Left kidney (tissue), 8 donors: Measurements from ENCODE around the gene PCCB. TPM values are rescaled to one million over a fixed set of nuclear protein-coding genes. Genes with fewer than 3 reads are reported as not detected.
"Not testable (repeated sequence)": the region's sequence is repeated elsewhere in the genome, so short reads cannot be mapped to it uniquely, and the experiment has no call there.

Experiments
- DNase-seq: peaks from one replicate; pipeline ENCODE4 v3.0.0-alpha.2; 2013
- long read RNA-seq, 8 donors: transcript quantifications; one replicate each; lab custom pipeline, GENCODE V29; 2026
- polyA plus RNA-seq: library from polyadenylated mRNA; unstranded; fragments of 120-200 nt; gene quantifications from one replicate; pipeline ENCODE4 v1.2.1, GENCODE V29; 2013; ENCODE audit not compliant: insufficient read length

The PCCB gene
- 73.9 TPM for polyA plus RNA-seq
- long read RNA-seq, donor 1, full-length matches to known transcripts, result 14 of 43 reads
- long read RNA-seq, donor 1, partial matches to known transcripts, result 29 of 43 reads
- long read RNA-seq, donor 1, other reads (novel, unspliced or antisense), result 0 of 43 reads
- long read RNA-seq, donor 2, transcript PCCB-201 (15 exons, 1,833 nt), result major isoform, 16 of 26 reads
- long read RNA-seq, donor 2, partial matches to known transcripts, result 10 of 26 reads
- long read RNA-seq, donor 2, other reads (novel, unspliced or antisense), result 0 of 26 reads
- long read RNA-seq, donor 3, transcript PCCB-201 (15 exons, 1,833 nt), result major isoform, 10 of 15 reads
- long read RNA-seq, donor 3, partial matches to known transcripts, result 5 of 15 reads
- long read RNA-seq, donor 3, other reads (novel, unspliced or antisense), result 0 of 15 reads
- long read RNA-seq, donor 4, result 0 reads
- long read RNA-seq, donor 5, transcript PCCB-201 (15 exons, 1,833 nt), result major isoform, 23 of 41 reads
- long read RNA-seq, donor 5, partial matches to known transcripts, result 17 of 41 reads
- long read RNA-seq, donor 5, other reads (novel, unspliced or antisense), result 0 of 41 reads
- long read RNA-seq, donor 6, full-length matches to known transcripts, result 13 of 28 reads
- long read RNA-seq, donor 6, partial matches to known transcripts, result 15 of 28 reads
- long read RNA-seq, donor 6, other reads (novel, unspliced or antisense), result 0 of 28 reads
- long read RNA-seq, donor 7, transcript PCCB-201 (15 exons, 1,833 nt), result major isoform, 17 of 17 reads
- long read RNA-seq, donor 7, partial matches to known transcripts, result 0 of 17 reads
- long read RNA-seq, donor 7, other reads (novel, unspliced or antisense), result 0 of 17 reads
- long read RNA-seq, donor 8, full-length matches to known transcripts, result 6 of 6 reads
- long read RNA-seq, donor 8, partial matches to known transcripts, result 0 of 6 reads
- long read RNA-seq, donor 8, other reads (novel, unspliced or antisense), result 0 of 6 reads

DNA sequence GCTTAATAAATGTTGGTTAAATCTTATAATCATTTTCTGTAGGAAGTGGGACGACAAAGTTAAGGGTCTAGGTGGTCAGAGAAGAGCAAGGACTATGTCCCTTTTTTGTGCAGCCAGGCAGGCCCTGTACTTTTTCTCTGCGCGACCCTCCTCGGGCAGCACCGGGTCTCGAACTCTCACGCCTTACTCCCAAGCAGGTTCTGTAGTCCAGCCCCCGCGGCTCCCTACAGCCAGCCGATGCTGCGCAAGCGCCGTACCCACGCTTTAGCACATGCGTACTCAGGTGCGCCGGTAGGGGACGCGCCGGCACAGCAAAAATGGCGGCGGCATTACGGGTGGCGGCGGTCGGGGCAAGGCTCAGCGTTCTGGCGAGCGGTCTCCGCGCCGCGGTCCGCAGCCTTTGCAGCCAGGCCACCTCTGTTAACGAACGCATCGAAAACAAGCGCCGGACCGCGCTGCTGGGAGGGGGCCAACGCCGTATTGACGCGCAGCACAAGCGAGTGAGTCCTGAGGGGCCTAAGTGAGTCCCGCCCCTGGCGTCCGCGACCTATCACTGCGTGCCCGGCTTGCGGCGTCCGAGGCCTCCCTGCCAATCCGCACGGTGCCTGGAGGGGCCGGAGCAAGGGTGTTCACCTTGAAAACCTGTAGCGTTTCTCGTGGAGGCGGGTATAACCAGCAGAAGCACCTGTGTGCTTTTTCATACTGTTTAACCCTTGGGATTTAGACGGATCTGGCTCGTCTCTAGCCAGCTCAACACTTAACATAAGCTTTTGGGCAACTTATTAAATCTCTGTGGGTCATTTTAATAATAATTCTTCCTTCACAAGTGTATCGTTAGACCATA is at the start of gene PCCB:
TSS of gene PCCB (plus strand) at position 282 of the 844 bp plus-strand sequence. CDS start at position 318, 36 bp downstream.
- DNase-seq, result peak; percentile 90

DNA sequence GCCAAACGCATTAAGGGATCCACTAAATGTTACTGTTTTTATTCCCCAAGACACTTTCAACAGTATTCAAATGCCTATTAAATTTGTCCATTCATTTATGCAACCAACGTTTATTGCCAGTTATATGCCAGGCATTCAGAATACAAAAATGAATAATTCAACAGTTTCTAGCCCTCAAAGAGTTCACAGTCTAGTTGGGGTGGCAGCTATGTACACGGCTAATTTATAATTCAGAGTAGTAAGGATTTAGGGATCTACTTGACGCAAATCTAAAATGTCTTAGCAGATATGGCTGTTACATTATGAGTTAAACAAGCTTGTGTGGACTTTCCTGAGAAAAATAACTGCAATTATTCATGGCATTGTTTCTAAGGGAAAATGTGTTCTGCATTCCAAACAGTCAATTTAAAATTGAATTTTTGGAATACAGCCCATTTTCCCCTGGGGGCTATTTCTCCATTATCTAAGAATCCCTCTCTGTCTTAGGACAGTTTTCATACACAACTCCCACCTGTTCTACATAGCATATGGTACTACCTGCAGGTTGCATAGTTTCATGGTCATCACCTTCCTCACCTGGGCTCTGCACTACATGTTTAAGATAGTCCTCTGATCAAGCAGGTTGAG is 42.5 kb upstream of the PCCB start:
- no peak for DNase-seq

DNA sequence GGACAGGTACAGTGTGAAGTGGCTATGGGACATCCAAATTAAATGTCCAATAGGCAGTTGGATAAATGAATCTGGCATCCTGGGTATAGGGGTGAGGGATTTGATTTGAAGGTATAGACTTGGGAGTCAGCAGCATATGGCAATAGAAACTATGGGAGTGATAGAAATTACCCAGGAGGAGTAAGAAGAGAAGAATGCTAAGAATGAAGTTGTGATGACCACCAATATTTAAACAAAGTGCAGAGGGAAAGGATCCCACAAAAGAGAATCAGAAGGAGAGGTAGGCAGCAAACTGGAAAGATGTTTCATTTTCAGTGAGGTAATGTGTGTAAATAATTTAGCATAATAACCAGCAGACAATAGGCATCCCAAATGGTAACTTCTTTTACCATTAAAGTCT is 40.2 kb upstream of the PCCB start:
- no peak for DNase-seq

DNA sequence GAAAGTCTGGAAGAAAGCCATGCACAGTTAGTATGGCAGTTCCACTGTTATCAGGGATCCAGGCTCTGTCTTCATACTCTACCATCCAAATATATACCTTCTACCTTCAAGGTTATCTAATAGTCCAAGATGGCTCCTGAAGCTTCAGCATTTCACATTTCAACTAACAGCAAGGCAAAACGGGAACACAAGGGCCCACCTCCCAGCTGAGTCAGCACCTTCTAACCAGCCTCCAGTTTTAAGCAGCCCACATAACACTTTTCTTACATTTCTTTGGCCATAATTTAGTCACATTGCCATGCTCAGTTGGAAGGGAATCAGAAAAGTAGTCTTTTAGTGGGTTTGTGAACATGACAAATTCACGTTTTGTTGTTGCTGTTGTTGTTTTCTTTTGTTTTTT is 38.6 kb upstream of the PCCB start:
- DNase-seq, result no peak

DNA sequence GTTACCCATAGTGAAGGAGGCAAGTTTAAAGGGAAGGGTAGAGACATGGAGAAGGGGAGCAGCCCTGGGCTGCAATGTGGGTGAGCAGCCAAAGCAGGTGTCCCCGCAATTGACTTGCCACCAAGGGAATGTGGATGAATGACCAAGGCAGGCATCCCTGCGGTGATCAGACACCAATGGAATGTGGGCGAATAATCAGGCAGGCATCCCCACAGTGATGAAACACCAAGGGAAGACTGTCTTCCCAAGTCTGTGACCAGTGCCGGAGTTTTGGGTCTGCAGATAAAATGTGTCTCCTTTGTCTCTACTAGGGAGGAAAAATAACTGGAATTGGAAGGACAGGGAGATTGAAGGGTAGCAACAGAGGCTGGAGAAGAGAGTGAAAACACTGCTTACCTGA is 27.4 kb upstream of the PCCB start:
- DNase-seq, result not testable (repeated sequence)

DNA sequence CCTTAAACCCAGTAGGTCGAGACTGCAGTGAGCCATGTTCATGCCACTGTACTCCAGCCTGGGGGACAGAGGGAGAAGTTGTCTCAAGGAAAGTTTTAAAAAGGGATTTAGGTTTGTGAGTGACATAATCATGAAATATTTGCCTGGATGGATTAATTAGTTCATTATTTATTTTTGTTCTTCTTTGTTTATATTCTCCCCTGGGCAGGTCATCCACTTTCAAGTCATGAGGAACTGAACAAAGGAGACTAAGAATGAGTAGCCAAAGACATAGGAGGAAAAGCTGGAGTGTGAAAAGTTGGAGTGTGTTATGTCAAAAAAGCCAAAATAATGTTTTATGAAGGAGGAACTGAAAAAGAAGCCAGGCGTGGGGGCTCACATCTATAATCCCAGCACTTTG is 17.7 kb upstream of the PCCB start:
- DNase-seq, result no peak

DNA sequence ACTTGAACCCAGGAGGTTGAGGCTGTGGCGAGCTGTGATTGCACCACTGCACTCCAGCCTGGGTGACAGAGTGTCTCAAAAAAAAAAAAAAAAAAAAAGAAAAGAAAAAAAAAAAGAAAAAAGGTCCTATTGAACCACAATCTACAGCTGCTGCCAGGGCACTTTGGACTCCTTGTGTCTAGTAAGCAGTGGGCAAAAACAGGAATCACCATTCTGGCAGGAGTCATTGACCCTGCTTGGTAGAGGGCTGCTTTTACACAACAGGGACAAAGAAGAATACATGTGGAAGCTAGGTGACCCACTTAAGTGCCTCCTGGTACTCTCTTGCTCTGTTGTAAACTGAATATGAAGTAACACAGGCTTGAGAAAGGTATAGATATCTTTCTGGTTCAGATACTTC is 14.6 kb upstream of the PCCB start:
- DNase-seq, result no peak

DNA sequence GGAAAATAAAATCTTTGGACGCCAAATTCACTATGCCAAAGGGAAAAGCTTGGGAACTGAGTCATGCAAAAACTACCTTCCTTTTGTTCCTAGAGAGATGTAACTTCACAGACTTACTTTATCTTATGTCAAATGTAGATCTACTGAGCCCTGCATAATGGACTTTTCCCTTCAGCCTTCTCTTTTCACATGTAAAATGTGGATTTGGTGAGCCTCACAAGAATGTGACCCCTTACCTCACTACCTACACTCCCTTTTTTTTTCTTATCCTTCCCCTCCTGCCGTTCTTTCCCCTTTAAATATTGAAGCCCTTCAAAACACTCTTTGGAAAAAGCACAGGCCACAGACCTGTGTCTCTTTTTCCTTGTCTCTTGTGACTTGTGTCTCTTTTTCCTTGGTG is 14.0 kb upstream of the PCCB start:
- DNase-seq, result no peak

DNA sequence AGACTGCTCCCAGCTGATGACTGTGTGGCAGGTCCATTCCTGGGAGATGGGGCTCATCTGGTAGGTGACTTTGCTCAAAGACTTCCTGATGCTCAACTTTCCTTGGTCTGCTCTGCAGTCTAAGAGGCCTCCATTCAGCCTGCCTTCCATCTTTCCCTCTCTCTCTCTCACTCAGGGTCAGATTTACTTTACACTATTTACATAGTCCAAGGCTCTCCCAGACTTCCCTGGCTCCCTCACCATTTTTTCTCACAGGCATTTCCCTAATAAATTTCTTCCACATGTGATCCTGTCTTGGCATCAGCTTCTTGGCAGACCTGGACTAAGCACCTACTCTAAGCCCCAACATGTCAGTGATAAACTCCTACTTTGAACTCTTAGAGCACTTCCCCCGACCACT is 13.0 kb upstream of the PCCB start:
- DNase-seq, result no peak

DNA sequence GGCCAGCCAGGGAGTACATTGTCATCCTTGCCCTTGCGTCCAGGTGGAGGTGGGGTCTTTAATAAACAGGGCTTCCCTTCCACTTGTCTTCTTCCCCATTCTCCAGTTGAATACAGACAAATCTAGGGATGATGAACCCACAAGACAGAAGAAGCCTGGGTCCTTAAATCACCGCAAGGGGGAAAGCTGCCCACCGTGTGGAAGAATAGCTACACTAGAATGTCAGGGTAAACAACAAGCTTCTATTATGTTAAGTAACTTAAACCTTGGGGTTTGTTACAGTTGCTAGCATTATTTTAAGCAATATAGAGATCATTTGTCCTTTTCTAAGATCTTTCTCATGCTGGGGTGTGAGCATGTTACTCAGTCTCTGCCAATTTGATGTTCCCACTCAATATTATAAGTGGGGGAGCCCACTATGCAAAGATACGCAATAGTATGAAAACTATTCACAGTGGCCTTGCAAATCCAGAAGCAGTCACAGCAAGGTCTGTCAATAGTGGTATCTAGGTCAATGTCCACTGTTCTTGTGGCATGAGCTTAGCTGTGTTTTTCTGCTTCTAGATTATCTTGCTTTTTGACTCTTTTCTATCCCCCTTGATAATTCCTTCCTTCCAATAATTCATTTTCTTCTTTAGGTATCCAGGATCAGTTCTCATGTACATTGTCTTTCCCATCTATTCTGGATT is 12.0 kb upstream of the PCCB start:
- DNase-seq, result no peak

DNA sequence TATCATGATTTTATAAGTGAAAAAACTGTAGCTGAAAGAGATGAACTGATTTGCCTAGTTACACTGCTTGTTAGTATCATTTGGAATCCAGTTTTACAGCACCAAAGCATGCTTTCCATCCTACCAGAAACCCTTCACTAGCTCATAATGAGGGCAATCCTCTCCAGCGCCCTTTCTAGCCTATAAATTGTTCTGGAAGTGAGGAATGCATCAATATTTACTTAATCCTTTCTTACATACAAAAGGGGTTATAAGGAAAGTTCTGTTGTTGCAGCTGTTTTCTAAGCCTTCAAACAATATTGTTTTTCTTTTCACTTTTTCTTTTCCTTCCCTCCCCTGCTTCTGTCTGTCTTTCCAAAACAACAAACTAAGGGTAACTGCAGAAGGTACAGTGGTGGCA is 11.0 kb upstream of the PCCB start:
- peak; percentile 14 for DNase-seq

DNA sequence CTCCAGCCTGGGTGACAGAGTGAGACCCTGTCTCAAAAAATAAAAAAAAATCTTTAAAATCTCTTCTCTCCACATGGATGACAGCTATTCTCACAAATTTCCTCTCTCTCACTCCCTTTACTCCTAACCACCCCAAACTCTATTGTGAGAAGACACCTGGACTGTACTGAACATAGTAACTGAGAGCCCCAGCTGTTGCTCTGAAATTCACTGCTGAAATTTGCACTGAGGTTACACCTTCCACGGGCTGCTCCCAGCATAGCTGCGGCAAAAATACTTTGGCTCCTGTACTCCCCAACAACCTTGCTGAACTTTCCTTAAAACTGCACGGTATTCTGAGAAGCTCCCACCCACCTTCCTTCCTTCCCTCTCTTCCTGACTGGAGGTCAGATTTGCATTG is 4.4 kb upstream of the PCCB start:
- DNase-seq, result no peak

DNA sequence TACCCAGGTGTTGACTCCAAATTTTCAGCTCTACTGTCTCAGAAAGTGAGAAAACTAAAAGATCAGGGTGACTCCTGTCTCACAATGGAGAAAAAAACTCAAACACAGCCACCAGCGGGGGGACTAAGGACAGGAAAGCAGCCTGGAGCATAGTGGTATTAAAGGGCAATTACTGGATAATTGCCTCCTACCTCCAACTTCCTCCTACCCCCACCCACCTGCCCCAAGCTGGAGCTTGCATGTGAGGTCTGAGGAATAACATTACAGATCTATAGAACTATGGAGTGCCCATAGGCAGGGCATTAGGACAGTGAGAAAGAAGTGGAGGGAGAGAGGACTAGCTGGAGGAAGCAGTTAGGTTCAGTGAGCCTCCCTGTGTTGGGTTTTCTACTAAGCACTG is 2.7 kb upstream of the PCCB start:
- DNase-seq, result no peak

DNA sequence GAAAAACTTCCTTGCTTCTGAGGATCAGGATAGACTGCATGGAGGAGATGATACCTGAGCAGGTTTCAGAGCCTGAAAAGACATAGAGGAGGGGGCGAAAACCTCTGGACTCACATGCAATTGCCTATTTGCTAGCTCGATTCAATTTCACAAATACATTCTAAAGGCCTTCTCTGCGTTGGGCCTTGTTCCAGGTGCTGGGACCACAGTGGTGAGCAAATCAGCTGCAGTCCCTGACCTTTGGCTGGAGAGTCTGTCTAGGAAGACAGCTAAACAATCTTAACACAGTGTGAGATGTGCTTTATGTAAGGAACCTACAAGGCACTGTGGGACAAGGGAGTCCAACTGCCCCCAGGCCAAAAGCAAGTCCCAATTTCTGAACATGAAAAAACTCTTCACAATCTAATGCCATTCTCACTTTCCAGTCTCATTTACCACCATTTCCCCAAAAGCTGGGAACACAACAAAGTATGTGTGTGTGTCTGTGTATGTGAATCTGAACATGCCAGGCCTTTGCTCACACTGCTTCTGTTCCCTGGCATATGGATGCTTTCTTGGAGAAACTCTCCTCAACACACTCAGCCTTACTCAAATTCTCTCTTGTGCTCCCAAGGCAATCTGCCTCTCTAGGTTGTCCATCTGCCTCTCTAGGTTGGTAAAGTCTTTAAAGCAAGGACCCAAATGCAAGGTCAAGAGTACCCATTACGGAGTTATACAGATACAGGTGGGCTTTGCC is 2.1 kb upstream of the PCCB start:
- DNase-seq, result no peak

DNA sequence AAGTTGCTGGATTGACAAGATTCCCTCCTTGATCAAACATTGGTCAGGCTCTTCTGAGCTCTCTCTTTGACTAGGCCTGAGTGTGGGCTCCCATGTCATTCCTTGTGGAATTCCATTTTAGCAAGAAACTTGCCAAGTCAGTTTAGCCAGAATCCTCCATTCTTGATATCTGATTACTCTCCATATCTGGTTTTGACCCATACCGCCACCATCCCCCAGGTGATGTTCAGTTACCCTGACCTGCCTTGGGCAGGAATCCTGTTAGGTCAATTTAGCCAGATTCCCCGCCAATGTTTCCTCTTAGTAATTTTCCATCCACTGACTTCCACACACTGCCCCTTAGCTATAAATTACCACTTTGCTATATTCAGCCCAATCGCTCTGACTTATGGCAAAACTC is 1.0 kb upstream of the PCCB start:
- no peak for DNase-seq

DNA sequence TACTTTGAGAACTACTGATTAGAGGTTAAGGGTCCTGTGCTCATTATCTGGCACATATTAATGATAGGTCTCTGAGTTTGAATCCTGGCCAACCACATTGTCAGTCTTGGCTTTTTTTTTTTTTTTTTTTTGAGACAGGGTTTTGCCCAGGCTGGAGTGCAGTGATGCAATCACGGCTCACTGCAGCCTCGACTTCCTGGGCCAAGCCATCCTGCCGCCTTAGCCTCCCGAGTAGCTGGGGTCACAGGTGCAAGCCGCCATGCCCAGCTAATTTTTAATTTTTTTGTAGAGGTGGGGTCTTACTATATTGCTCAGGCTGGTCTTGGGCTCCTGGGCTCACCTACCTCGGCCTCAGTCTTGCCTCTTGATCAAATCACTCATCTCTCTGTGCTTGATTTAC is 547 bp upstream of the PCCB start:
- no peak for DNase-seq

DNA sequence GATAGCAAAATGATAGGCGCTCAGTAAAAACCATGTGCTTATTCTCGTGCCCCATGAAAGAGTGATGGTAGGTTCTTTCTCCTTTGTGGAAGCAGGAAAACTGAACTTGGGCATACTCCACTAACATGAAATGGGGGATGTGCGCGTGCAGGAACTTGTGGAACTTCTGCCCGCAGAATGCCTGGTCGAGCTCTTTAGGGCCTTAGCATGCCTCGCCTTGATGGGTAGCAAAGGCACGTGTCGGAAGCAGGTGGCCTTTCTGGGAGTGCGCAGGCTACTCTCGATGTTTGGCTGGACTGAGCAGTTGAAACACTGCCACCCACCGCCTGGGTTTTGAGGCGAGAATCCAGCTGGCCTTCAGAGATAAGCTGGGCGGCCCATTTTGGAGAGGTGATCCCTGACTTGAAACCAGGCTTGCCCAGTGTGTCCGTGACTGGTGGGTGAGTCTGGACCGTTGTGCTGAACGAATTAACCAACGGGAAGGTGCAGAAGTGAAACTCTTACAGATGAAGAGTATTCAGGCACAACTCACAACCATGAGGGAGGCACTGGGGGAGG is 842 bp downstream of the PCCB start:
- DNase-seq, result peak; percentile 37

DNA sequence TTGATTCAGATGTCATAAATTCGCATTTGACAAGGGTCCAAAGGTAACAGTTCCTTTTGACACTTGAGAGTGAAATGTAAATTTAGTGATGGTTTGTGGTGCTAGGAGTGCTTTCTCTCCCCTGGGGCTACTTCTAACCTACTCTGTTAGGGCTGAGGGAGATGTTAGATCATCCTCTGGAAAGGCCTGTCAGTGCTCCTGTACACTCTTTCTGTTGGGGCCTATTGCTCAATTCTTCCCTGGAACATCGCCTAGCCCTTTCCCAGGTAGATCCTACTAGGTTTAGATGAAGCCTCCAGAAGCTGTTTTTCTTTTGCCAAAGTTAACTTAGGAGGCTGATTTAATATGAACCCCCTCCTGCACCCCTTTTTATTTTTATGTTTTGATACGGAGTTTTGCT is 1.4 kb downstream of the PCCB start:
- DNase-seq, result no peak

DNA sequence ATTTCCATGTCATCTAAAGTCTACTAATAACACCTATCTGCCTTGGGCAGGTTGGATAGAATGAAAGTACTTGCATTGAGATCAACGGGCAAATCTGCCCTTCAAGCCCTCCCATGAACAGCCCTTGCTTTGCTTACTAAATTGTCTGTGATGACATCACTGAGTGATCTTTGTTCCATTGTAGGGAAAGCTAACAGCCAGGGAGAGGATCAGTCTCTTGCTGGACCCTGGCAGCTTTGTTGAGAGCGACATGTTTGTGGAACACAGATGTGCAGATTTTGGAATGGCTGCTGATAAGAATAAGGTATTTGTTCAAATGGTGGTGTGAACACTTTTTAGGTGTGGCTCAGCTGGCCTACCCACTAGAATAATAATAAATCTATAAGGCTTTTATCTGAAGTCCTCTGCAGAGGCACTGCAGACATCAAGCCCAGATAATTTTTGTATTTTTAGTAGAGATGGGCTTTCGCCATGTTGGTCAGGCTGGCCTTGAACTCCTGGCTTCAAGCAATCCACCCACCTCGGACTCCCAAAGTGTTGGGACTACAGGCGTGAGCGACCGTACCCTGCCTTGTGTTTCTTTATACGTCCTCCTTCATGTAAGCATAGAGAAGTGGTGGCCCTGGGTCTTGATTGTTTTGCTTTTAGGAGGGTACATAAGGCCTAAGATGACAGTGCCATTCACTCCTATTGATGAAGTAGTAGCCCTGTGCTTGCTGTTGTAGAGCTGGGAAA is 5.7 kb downstream of the PCCB start:
- DNase-seq, result no peak
